Vagina (tissue), 2 donors: ENCODE results near the gene CAPN15.

Experiments used
- POLR2AphosphoS5 ChIP-seq, 2 donors: sonication (generic); formaldehyde crosslinking; IDR thresholded peaks; one replicate each; pipeline ENCODE4 v1.9.0; 2017; ENCODE audit warnings: antibody characterized with exemption in 2 of 2, mild to moderate bottlenecking in 2 of 2, low read depth in 1 of 2; ENCODE audit not compliant: insufficient read depth in 1 of 2
- TF ChIP-seq, protein P1 (sequence below), 3 experiments: fragments of 450-650 bp in 2 of 3; fragments of 200-600 bp in 1 of 3; sonication (generic) in 1 of 3; IDR thresholded peaks; one replicate each; pipeline ENCODE4 v1.5.1; 2017 to 2019; ENCODE audit warnings: antibody characterized with exemption in 3 of 3, mild to moderate bottlenecking in 2 of 3, moderate library complexity in 2 of 3

DNA sequence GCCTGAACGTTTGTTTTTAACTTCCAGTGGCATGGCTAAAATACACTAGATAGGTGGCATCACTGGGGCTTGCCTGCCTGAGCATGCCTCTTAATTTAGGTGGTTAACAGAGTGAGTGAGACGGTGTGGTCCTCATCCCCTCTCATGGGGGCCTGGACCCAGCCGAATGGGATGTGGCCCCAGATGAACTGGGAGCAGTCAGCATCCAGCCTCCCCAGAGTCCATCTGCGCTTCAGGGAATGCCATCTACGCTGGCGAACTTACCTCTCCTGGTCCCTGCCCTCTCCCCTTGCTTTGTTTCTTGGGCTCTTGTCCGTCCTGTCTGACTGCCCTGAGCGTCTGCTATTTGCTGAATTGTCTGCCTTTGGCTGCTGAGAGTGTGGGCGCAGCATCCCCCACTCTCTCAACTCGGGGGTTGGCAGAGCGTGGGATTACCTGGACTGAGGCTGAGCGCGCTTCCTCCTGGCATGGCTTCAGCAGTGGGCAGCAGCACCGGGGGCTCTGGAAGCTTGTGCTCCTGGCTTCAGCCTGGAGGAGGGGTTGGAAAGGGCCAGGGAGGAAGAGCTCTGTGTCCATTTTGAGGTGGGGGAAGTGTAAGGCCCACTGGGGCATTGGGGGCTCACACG is 64.5 kb downstream of the CAPN15 start:
- TF ChIP-seq, protein P1, sequence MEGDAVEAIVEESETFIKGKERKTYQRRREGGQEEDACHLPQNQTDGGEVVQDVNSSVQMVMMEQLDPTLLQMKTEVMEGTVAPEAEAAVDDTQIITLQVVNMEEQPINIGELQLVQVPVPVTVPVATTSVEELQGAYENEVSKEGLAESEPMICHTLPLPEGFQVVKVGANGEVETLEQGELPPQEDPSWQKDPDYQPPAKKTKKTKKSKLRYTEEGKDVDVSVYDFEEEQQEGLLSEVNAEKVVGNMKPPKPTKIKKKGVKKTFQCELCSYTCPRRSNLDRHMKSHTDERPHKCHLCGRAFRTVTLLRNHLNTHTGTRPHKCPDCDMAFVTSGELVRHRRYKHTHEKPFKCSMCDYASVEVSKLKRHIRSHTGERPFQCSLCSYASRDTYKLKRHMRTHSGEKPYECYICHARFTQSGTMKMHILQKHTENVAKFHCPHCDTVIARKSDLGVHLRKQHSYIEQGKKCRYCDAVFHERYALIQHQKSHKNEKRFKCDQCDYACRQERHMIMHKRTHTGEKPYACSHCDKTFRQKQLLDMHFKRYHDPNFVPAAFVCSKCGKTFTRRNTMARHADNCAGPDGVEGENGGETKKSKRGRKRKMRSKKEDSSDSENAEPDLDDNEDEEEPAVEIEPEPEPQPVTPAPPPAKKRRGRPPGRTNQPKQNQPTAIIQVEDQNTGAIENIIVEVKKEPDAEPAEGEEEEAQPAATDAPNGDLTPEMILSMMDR (IDR thresholded peaks at IDR 0.05) = no peak
- no peak for TF ChIP-seq POLR2AphosphoS5 (IDR thresholded peaks at IDR 0.05; ENCODE audit: insufficient read depth in 1 of 2, low read depth in 1 of 2)
